Effector memory CD8-positive, alpha-beta T cell (primary cell): ENCODE results near the gene PPM1A.

Experiments
- ATAC-seq: fragments of 150-1000 bp; cut with Tn5 transposase; replicated peaks from 2 replicates; pipeline ENCODE4 v1.10.0; 2021; ENCODE audit warnings: mild to moderate bottlenecking, moderate library complexity
- DNase-seq, 3 experiments: peaks; one replicate each; pipeline ENCODE4 v3.0.0; 2021
- H3K27ac Mint-ChIP-seq, 2 donors: one replicate each; pipeline ENCODE4 v1.8.0; 2022; ENCODE audit warnings: mild to moderate bottlenecking in 2 of 2, mixed read lengths in 2 of 2, moderate library complexity in 2 of 2
- H3K27me3 Mint-ChIP-seq, 2 donors: one replicate each; pipeline ENCODE4 v1.8.0; 2022; ENCODE audit warnings: mixed read lengths in 2 of 2
- H3K36me3 Mint-ChIP-seq: one replicate; pipeline ENCODE4 v1.8.0; 2022; ENCODE audit warnings: mild to moderate bottlenecking, moderate library complexity, mixed read lengths; ENCODE audit not compliant: insufficient read depth
- H3K4me1 Mint-ChIP-seq, 2 donors: one replicate each; pipeline ENCODE4 v1.8.0; 2022; ENCODE audit warnings: low read depth in 2 of 2, mixed read lengths in 2 of 2
- H3K4me3 Mint-ChIP-seq, 2 donors: one replicate each; pipeline ENCODE4 v1.8.0; 2022; ENCODE audit warnings: mild to moderate bottlenecking in 2 of 2, mixed read lengths in 2 of 2, moderate library complexity in 2 of 2
- H3K9me3 Mint-ChIP-seq, 2 donors: one replicate each; pipeline ENCODE4 v1.8.0; 2022; ENCODE audit warnings: mixed read lengths in 2 of 2

Gene PPM1A

GRCh38 chr14:60257865-60258264 lies 8.8 kb downstream of the PPM1A start:
- DNase-seq: no peak
- H3K4me1 Mint-ChIP-seq: peaks cover 29 to 53% of the 10 kb centered on the region in 2 donors

GRCh38 chr14:60265163-60265562 lies 16.1 kb downstream of the PPM1A start:
- Mint-ChIP-seq H3K36me3 (peaks cover 10% of the 10 kb centered on the region), H3K4me3 (no peak overlapping the region), H3K27me3 (no peaks in the 10 kb centered on the region), H3K4me1 (peaks cover 17 to 58% of the 10 kb centered on the region in 2 donors), H3K9me3 (no peaks in the 10 kb centered on the region), H3K27ac (no peak overlapping the region)
- DNase-seq: no peak
- ATAC-seq: no peak

More at GRCh38 chr14:60257865-60258264, 8.8 kb downstream of the PPM1A start:
- Mint-ChIP-seq H3K4me3 (no peak overlapping the region), H3K27me3 (no peaks in the 10 kb centered on the region), H3K9me3 (no peaks in the 10 kb centered on the region), H3K27ac (no peak overlapping the region), H3K36me3 (peaks cover 9% of the 10 kb centered on the region)
- ATAC-seq: no peak

- H3K9me3 Mint-ChIP-seq: no peaks in the 10 kb centered on the region
- no peak overlapping the region for H3K4me3 Mint-ChIP-seq
- no peaks in the 10 kb centered on the region for H3K27me3 Mint-ChIP-seq
- DNase-seq (no peak), ATAC-seq (peak; percentile 75)
- peaks cover 10% of the 10 kb centered on the region for H3K36me3 Mint-ChIP-seq
- no peak overlapping the region for H3K27ac Mint-ChIP-seq
- peaks cover 14 to 58% of the 10 kb centered on the region in 2 donors for H3K4me1 Mint-ChIP-seq
Observed at GRCh38 chr14:60266021-60266937, 17.3 kb downstream of the PPM1A start.

- Mint-ChIP-seq H3K9me3 (no peaks in the 10 kb centered on the region), H3K27me3 (no peaks in the 10 kb centered on the region), H3K27ac (peak overlapping the region in 1 of 2 donors; percentile 36), H3K4me3 (no peak overlapping the region), H3K36me3 (peaks cover 3% of the 10 kb centered on the region), H3K4me1 (peaks cover 37 to 67% of the 10 kb centered on the region in 2 donors)
- ATAC-seq: no peak
- DNase-seq: no peak
Observed at GRCh38 chr14:60272177-60272576, 23.2 kb downstream of the PPM1A start.

- peaks cover 13% of the 10 kb centered on the region for H3K36me3 Mint-ChIP-seq
- peaks cover 48 to 71% of the 10 kb centered on the region in 2 donors for H3K4me1 Mint-ChIP-seq
- H3K9me3 Mint-ChIP-seq: no peaks in the 10 kb centered on the region
- H3K27ac Mint-ChIP-seq: no peak overlapping the region
- ATAC-seq: no peak
- no peak for DNase-seq
- H3K4me3 Mint-ChIP-seq: no peak overlapping the region
- H3K27me3 Mint-ChIP-seq: no peaks in the 10 kb centered on the region
Observed at GRCh38 chr14:60273956-60274355, 24.9 kb downstream of the PPM1A start.

GRCh38 chr14:60274448-60274847 lies 25.4 kb downstream of the PPM1A start:
- no peak for ATAC-seq
- no peak overlapping the region for H3K4me3 Mint-ChIP-seq
- no peak for DNase-seq
- no peaks in the 10 kb centered on the region for H3K27me3 Mint-ChIP-seq
- peaks cover 14% of the 10 kb centered on the region for H3K36me3 Mint-ChIP-seq
- H3K27ac Mint-ChIP-seq: no peak overlapping the region
- H3K4me1 Mint-ChIP-seq: peaks cover 48 to 67% of the 10 kb centered on the region in 2 donors
- H3K9me3 Mint-ChIP-seq: no peaks in the 10 kb centered on the region

GRCh38 chr14:60275932-60276331 lies 26.9 kb downstream of the PPM1A start:
- H3K4me3 Mint-ChIP-seq: no peak overlapping the region
- peaks cover 20% of the 10 kb centered on the region for H3K36me3 Mint-ChIP-seq
- H3K4me1 Mint-ChIP-seq: peaks cover 51 to 64% of the 10 kb centered on the region in 2 donors
- DNase-seq: no peak
- ATAC-seq: no peak
- no peaks in the 10 kb centered on the region for H3K27me3 Mint-ChIP-seq
- H3K9me3 Mint-ChIP-seq: no peaks in the 10 kb centered on the region
- H3K27ac Mint-ChIP-seq: no peak overlapping the region

- peaks cover 20% of the 10 kb centered on the region for H3K36me3 Mint-ChIP-seq
- no peaks in the 10 kb centered on the region for H3K9me3 Mint-ChIP-seq
- ATAC-seq: no peak
- no peak overlapping the region for H3K27ac Mint-ChIP-seq
- no peaks in the 10 kb centered on the region for H3K27me3 Mint-ChIP-seq
- no peak overlapping the region for H3K4me3 Mint-ChIP-seq
- peaks cover 47 to 61% of the 10 kb centered on the region in 2 donors for H3K4me1 Mint-ChIP-seq
- DNase-seq: no peak
Observed at GRCh38 chr14:60276347-60276746, 27.3 kb downstream of the PPM1A start.

- Mint-ChIP-seq H3K4me3 (no peak overlapping the region), H3K4me1 (peaks cover 42 to 52% of the 10 kb centered on the region in 2 donors), H3K9me3 (no peaks in the 10 kb centered on the region), H3K27me3 (no peaks in the 10 kb centered on the region), H3K36me3 (peaks cover 21% of the 10 kb centered on the region), H3K27ac (peak overlapping the region in 1 of 2 donors; percentile 75)
- ATAC-seq (no peak), DNase-seq (no peak)
Observed at GRCh38 chr14:60277605-60278190, 28.7 kb downstream of the PPM1A start.

- ATAC-seq (no peak), DNase-seq (no peak)
- Mint-ChIP-seq H3K27ac (peak overlapping the region; percentile 33 to 75), H3K27me3 (no peaks in the 10 kb centered on the region), H3K9me3 (no peaks in the 10 kb centered on the region), H3K4me3 (no peak overlapping the region), H3K4me1 (peaks cover 38 to 45% of the 10 kb centered on the region in 2 donors), H3K36me3 (peaks cover 28% of the 10 kb centered on the region)
Observed at GRCh38 chr14:60278350-60278749, 29.3 kb downstream of the PPM1A start.

GRCh38 chr14:60287452-60287851 lies 38.4 kb downstream of the PPM1A start:
- H3K27ac Mint-ChIP-seq: no peak overlapping the region
- H3K27me3 Mint-ChIP-seq: no peaks in the 10 kb centered on the region
- ATAC-seq (no peak), DNase-seq (no peak)
- peaks cover 5 to 7% of the 10 kb centered on the region in 2 donors for H3K4me1 Mint-ChIP-seq
- H3K9me3 Mint-ChIP-seq: no peaks in the 10 kb centered on the region
- peaks cover 72% of the 10 kb centered on the region for H3K36me3 Mint-ChIP-seq
- H3K4me3 Mint-ChIP-seq: no peak overlapping the region

- Mint-ChIP-seq H3K4me1 (peaks cover 2 to 5% of the 10 kb centered on the region in 2 donors), H3K4me3 (no peak overlapping the region), H3K27me3 (no peaks in the 10 kb centered on the region), H3K36me3 (peaks cover 73% of the 10 kb centered on the region), H3K27ac (no peak overlapping the region), H3K9me3 (no peaks in the 10 kb centered on the region)
- ATAC-seq: no peak
- DNase-seq: no peak
Observed at GRCh38 chr14:60288279-60288678, 39.3 kb downstream of the PPM1A start.

- Mint-ChIP-seq H3K27me3 (no peaks in the 10 kb centered on the region), H3K4me3 (no peak overlapping the region), H3K4me1 (no peaks in the 10 kb centered on the region), H3K36me3 (peaks cover 40% of the 10 kb centered on the region), H3K27ac (no peak overlapping the region), H3K9me3 (no peaks in the 10 kb centered on the region)
- ATAC-seq (no peak), DNase-seq (no peak)
Observed at GRCh38 chr14:60294411-60295069, 45.5 kb downstream of the PPM1A start.
